ENCODE measurements around the gene ZNF414. TPM values are rescaled to one million over a fixed set of nuclear protein-coding genes. Genes with fewer than 3 reads are reported as not detected.

ZNF414 gene
- total and polyA plus RNA-seq, 10 of the 15 experiments (the other 5 are each of a cell fraction or from before 2014, with no cell fraction given), result 0.16 to 23.7 (median 5.3) TPM; not detected in 1

GRCh38 chr19:8552810-8553209 is 38.8 kb upstream of the ZNF414 start (continued):
- no peak for TF ChIP-seq TCF12 (IDR thresholded peaks at IDR 0.05; ENCODE audit: low read depth, low read length)
- no peak for TF ChIP-seq BMI1 (IDR thresholded peaks at IDR 0.05; ENCODE audit: borderline replicate concordance)
- no peak for TF ChIP-seq PBX3 (IDR thresholded peaks at IDR 0.05; ENCODE audit: insufficient replicate concordance, low read depth, low read length)
- TF ChIP-seq CBX5 (IDR thresholded peaks at IDR 0.05; ENCODE audit: low read depth), result no peak
- TF ChIP-seq CHD2 (IDR thresholded peaks at IDR 0.05; ENCODE audit: borderline replicate concordance, low read depth, low read length), result no peak
- TF ChIP-seq ZNF217 (IDR thresholded peaks at IDR 0.05), result no peak
- TF ChIP-seq SMAD5 (IDR thresholded peaks at IDR 0.05; ENCODE audit: low read depth), result no peak

- 75% methylated on average over 15 of the region's 15 CpGs for WGBS (ENCODE audit: insufficient coverage, insufficient replicate concordance, low lambda C conversion rate, missing lambda C conversion rate)
- TF ChIP-seq KLF5 (IDR thresholded peaks at IDR 0.05; ENCODE audit: partially characterized antibody), result no peak
- TF ChIP-seq SP1 (IDR thresholded peaks at IDR 0.05; ENCODE audit: low read depth, low read length), result no peak
- H2AFZ ChIP-seq (ENCODE audit: control insufficient read depth, low read depth, low read length), result no peak overlapping the region
- no peak for FAIRE-seq
- intact Hi-C loops (cut with micrococcal nuclease; ENCODE audit: unreplicated experiment), result no loop called here
- no peak overlapping the region for H3K4me2 ChIP-seq (ENCODE audit: control insufficient read depth, insufficient read depth)
- H3K9me3 ChIP-seq (replicated peaks; ENCODE audit: control insufficient read depth, insufficient read depth, low read length), result no peaks in the 10 kb centered on the region
- no peaks in the 10 kb centered on the region for H3K4me1 ChIP-seq (ENCODE audit: control insufficient read depth, insufficient read depth, low read length)
- H3K4me3 ChIP-seq, result no peak overlapping the region
- H3K27me3 ChIP-seq (replicated peaks in 1 of 2; ENCODE audit: control insufficient read depth in 2 of 2, insufficient read depth in 2 of 2, low read length in 1 of 2), result no peaks in the 10 kb centered on the region
- H4K20me1 ChIP-seq (ENCODE audit: control insufficient read depth, insufficient read depth), result no peaks in the 10 kb centered on the region
- POLR2A ChIA-PET, result interaction anchor here (0.6 kb wide), 1 partner anchor 45 kb away, joined by 5 read pairs; no protein-coding TSS in a partner anchor
- no peaks in the 10 kb centered on the region for H3K79me2 ChIP-seq (ENCODE audit: control insufficient read depth, insufficient read depth, low read length)
- RAD21 ChIA-PET (ENCODE audit: unreplicated experiment), result no interaction called here
- H3K9ac ChIP-seq (ENCODE audit: control insufficient read depth, insufficient read depth, low read length), result no peak overlapping the region
- DNase-seq (ENCODE audit: low read depth, low spot score), result no peak
- peaks cover 0 to 3% of the 10 kb centered on the region in 2 experiments; a peak in 3 of 4 replicates for H3K36me3 ChIP-seq (ENCODE audit: control insufficient read depth in 2 of 2, insufficient read depth in 2 of 2, low read length in 1 of 2)
- BruUV-seq (replicated peaks), result no TSS peak
- in situ Hi-C loops (cut with MboI), result no loop called here
- no peak overlapping the region for H3K27ac ChIP-seq (ENCODE audit: control insufficient read depth, insufficient read depth)
- SMC1A ChIA-PET (ENCODE audit: uncharacterized antibody, unreplicated experiment), result no interaction called here
- CTCF ChIA-PET, result interaction anchor here (0.7 kb wide), 1 partner anchor 140 kb away, joined by 3 read pairs; no protein-coding TSS in a partner anchor
- no peak for ATAC-seq
Measured at GRCh38 chr19:8550070-8550469, 36.1 kb upstream of the ZNF414 start.

Data from GM12878 (cell line).